OCI-LY3 (cell line): ENCODE measurements around the gene IP6K1.
"Not testable (repeated sequence)": the region's sequence is repeated elsewhere in the genome, so short reads cannot be mapped to it uniquely, and the experiment has no call there.

Source experiments
- H2AFZ ChIP-seq: fragments of 200-600, 300-600 bp; shearing (Covaris generic); 2 replicates; pipeline ENCODE4 v1.6.0; 2014; ENCODE audit warnings: antibody characterized with exemption, low read depth, low read length
- H3K27ac ChIP-seq: fragments of 200-600, 300-600 bp; sonication (generic); 2 replicates; pipeline ENCODE4 v1.5.1; 2014; ENCODE audit warnings: mild to moderate bottlenecking, low read length, moderate library complexity, mixed read lengths
- H3K27me3 ChIP-seq: fragments of 200-600, 300-600 bp; sonication (generic); 2 replicates; pipeline ENCODE4 v1.6.1; 2014; ENCODE audit warnings: low read depth, low read length, mixed read lengths
- H3K36me3 ChIP-seq: fragments of 200-600, 300-600 bp; sonication (generic); replicated peaks from 2 replicates; pipeline ENCODE3; 2014; ENCODE audit warnings: low read depth, low read length, mixed read lengths
- H3K4me1 ChIP-seq: fragments of 300-600, 200-600 bp; sonication (generic); 2 replicates; pipeline ENCODE4 v1.6.1; 2014; ENCODE audit warnings: low read length, mixed read lengths
- H3K4me2 ChIP-seq: fragments of 200-600, 300-600 bp; sonication (generic); 2 replicates; pipeline ENCODE4 v1.6.1; 2014; ENCODE audit warnings: low read length, mixed read lengths
- H3K4me3 ChIP-seq: fragments of 300-600, 200-600 bp; sonication (generic); 2 replicates; pipeline ENCODE4 v1.5.1; 2014; ENCODE audit warnings: antibody characterized with exemption, mild to moderate bottlenecking, low read length, moderate library complexity
- H3K79me2 ChIP-seq: fragments of 300-600, 200-600 bp; shearing (Covaris generic); 2 replicates; pipeline ENCODE4 v1.6.1; 2014; ENCODE audit warnings: mild to moderate bottlenecking, low read length, mixed read lengths
- H3K9ac ChIP-seq: fragments of 300-600, 200-600 bp; shearing (Covaris generic); 2 replicates; pipeline ENCODE4 v1.6.0; 2014; ENCODE audit warnings: mild to moderate bottlenecking, low read length, moderate library complexity
- H3K9me3 ChIP-seq: fragments of 200-600, 300-600 bp; shearing (Covaris generic); 2 replicates; pipeline ENCODE4 v1.6.1; 2014; ENCODE audit warnings: low read length, mixed read lengths; ENCODE audit not compliant: insufficient read depth
- H4K20me1 ChIP-seq: fragments of 200-600, 300-600 bp; sonication (generic); 2 replicates; pipeline ENCODE4 v1.6.1; 2016; ENCODE audit warnings: low read length, mixed read lengths; ENCODE audit not compliant: insufficient read depth
- EZH2phosphoT487 ChIP-seq: fragments of 200-600 bp; shearing (Covaris generic); IDR thresholded peaks from 2 replicates; pipeline ENCODE4 v1.6.1; 2018; ENCODE audit warnings: antibody characterized with exemption, mixed run types, low read depth
- TF ChIP-seq, protein P1 (sequence below): fragments of 200-600, 300-600 bp; sonication (generic); IDR thresholded peaks from 2 replicates; pipeline ENCODE4 v1.5.1; 2014; ENCODE audit warnings: antibody characterized with exemption, low read length, low read depth

Gene IP6K1

GRCh38 chr3:49700453-49701128, 85.8 kb downstream of the IP6K1 start:
- H3K36me3 ChIP-seq = peaks cover 7% of the 10 kb centered on the region
- TF ChIP-seq, protein P1, sequence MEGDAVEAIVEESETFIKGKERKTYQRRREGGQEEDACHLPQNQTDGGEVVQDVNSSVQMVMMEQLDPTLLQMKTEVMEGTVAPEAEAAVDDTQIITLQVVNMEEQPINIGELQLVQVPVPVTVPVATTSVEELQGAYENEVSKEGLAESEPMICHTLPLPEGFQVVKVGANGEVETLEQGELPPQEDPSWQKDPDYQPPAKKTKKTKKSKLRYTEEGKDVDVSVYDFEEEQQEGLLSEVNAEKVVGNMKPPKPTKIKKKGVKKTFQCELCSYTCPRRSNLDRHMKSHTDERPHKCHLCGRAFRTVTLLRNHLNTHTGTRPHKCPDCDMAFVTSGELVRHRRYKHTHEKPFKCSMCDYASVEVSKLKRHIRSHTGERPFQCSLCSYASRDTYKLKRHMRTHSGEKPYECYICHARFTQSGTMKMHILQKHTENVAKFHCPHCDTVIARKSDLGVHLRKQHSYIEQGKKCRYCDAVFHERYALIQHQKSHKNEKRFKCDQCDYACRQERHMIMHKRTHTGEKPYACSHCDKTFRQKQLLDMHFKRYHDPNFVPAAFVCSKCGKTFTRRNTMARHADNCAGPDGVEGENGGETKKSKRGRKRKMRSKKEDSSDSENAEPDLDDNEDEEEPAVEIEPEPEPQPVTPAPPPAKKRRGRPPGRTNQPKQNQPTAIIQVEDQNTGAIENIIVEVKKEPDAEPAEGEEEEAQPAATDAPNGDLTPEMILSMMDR = no peak
- TF ChIP-seq EZH2phosphoT487 = no peak
- no peak overlapping the region for H3K27ac ChIP-seq
- no peaks in the 10 kb centered on the region for H3K9me3 ChIP-seq
- no peaks in the 10 kb centered on the region for H3K27me3 ChIP-seq
- no peak overlapping the region for H2AFZ ChIP-seq
- no peaks in the 10 kb centered on the region for H3K4me1 ChIP-seq
- H3K4me3 ChIP-seq = no peak overlapping the region
- H3K9ac ChIP-seq = no peak overlapping the region
- H3K4me2 ChIP-seq = no peak overlapping the region
- H3K79me2 ChIP-seq = no peaks in the 10 kb centered on the region
- H4K20me1 ChIP-seq = no peaks in the 10 kb centered on the region

DNA sequence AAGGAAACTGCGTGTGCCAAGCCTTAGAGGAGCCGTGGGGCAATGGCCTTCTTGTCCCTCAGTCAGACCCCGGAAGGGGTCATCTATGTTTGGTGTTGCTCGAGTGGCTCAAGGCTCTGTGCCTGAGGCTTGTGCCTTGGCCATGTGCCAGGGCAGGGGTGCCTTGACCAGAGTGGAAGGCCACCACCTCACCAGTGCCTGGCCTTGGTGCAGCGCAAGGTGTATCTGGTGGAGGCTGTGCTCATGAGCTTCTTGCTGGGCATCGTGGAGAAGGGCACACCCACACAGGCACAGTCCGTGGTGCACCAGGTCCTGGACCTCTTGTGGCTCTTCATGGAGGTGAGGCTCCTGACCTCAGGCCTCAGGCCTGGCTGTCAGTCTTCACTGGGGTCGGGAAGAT, 86.3 kb downstream of the IP6K1 start:
- H3K4me3 ChIP-seq = no peak overlapping the region
- no peak overlapping the region for H3K9ac ChIP-seq
- no peak overlapping the region for H3K27ac ChIP-seq
- TF ChIP-seq, protein P1 = no peak
- TF ChIP-seq EZH2phosphoT487 = no peak
- no peaks in the 10 kb centered on the region for H3K9me3 ChIP-seq
- H3K4me1 ChIP-seq = no peaks in the 10 kb centered on the region
- H2AFZ ChIP-seq = no peak overlapping the region
- H3K4me2 ChIP-seq = no peak overlapping the region
- H3K27me3 ChIP-seq = no peaks in the 10 kb centered on the region
- H3K36me3 ChIP-seq = peaks cover 2% of the 10 kb centered on the region
- no peaks in the 10 kb centered on the region for H4K20me1 ChIP-seq
- no peaks in the 10 kb centered on the region for H3K79me2 ChIP-seq

GRCh38 chr3:49699281-49699979, 86.9 kb downstream of the IP6K1 start:
- no peaks in the 10 kb centered on the region for H3K27me3 ChIP-seq
- H3K79me2 ChIP-seq = no peaks in the 10 kb centered on the region
- H3K4me2 ChIP-seq = no peak overlapping the region
- H3K4me3 ChIP-seq = no peak overlapping the region
- H3K9me3 ChIP-seq = no peaks in the 10 kb centered on the region
- no peak overlapping the region for H2AFZ ChIP-seq
- H3K9ac ChIP-seq = no peak overlapping the region
- H3K4me1 ChIP-seq = no peaks in the 10 kb centered on the region
- no peaks in the 10 kb centered on the region for H3K36me3 ChIP-seq
- no peaks in the 10 kb centered on the region for H4K20me1 ChIP-seq
- no peak overlapping the region for H3K27ac ChIP-seq
- no peak for TF ChIP-seq EZH2phosphoT487
- TF ChIP-seq, protein P1 = no peak

- H3K4me2 ChIP-seq, H3K36me3 ChIP-seq, H3K4me3 ChIP-seq, H3K9ac ChIP-seq, H3K79me2 ChIP-seq, H4K20me1 ChIP-seq, H3K4me1 ChIP-seq, H3K27ac ChIP-seq, H3K9me3 ChIP-seq, H2AFZ ChIP-seq, H3K27me3 ChIP-seq: not testable (repeated sequence)
These were observed 90.9 kb downstream of the IP6K1 start for GRCh38 chr3:49695350-49696015.

DNA sequence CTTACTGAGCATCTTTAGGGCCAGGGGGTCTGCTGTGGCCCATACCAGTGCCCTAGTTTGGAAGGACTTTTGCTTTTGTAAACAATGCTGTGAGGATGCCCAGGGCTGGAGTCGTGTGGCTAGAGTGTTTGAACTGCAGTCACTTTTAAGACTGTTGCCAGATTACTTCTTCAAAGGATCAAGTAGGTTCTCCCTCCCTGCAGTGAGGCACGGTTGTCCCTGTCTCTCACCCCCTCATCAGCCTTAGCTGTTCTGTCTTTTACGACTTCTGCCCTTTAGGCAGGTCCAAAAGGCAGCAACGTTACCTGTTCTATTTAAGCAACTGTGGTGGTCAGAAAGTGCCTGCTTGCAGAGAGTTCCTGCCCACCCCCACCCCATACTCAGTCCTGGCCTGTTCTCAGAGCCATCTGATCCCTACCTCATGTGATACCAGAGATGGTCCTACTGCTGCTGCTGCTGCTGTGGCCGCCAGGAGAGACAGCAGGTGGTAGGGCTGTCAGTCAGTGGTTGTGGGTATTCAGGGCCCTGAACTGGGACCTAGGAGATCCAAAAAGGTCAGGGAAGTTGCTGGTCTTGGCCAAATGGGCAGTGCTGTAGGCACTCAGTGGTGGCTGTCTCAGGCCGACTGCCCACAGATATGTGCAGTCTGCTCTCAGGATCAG, 91.8 kb downstream of the IP6K1 start:
- H3K36me3 ChIP-seq, H2AFZ ChIP-seq, H3K4me2 ChIP-seq, H3K27ac ChIP-seq, H4K20me1 ChIP-seq, H3K9ac ChIP-seq, H3K9me3 ChIP-seq, H3K4me1 ChIP-seq, H3K27me3 ChIP-seq, H3K4me3 ChIP-seq: not testable (repeated sequence)
- H3K79me2 ChIP-seq = peaks cover 14% of the 10 kb centered on the region

DNA sequence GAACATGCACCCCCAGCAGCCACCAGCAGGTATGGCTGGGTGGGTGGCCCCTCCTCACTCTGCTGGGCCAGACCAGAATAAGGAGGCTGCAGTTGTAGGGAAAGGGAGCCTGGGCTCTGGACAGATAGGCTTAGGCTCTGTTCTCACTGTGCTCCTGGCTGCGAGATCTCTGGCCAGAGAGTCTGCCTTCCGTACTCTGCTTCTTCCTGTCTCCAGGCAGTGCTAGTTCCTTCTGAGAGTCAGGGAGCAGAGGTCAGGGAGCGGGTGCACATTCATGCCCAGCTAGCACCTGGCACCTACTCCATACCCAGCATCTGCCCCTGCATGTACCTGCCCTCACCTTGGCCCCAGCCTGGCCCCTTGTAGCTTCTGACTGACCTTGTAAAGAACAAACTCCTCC, 94.9 kb downstream of the IP6K1 start:
- not testable (repeated sequence) for H2AFZ ChIP-seq, H3K27me3 ChIP-seq, H4K20me1 ChIP-seq, H3K9me3 ChIP-seq, H3K27ac ChIP-seq, H3K4me3 ChIP-seq, H3K9ac ChIP-seq, H3K4me1 ChIP-seq, H3K36me3 ChIP-seq, H3K4me2 ChIP-seq
- H3K79me2 ChIP-seq = peaks cover 16% of the 10 kb centered on the region
